Mesothelial cell of epicardium (in vitro differentiated cells): ENCODE results near the gene LMLN. TPM values are rescaled to one million over a fixed set of nuclear protein-coding genes. Genes with fewer than 3 reads are reported as not detected.
"Not testable (repeated sequence)": the region's sequence is repeated elsewhere in the genome, so short reads cannot be mapped to it uniquely, and the experiment has no call there.

ENCODE experiments used
- DNase-seq, 2 experiments: peaks; one replicate each; pipeline ENCODE4 v3.0.0; 2021; ENCODE audit warnings: low spot score in 2 of 2; ENCODE audit not compliant: unreplicated experiment in 2 of 2
- H3K27ac Mint-ChIP-seq: 2 replicates; pipeline ENCODE4 v1.8.0; 2021; ENCODE audit warnings: mixed read lengths
- H3K27me3 Mint-ChIP-seq: 2 replicates; pipeline ENCODE4 v1.8.0; 2021; ENCODE audit warnings: low read depth, mixed read lengths
- H3K36me3 Mint-ChIP-seq: 2 replicates; pipeline ENCODE4 v1.8.0; 2021; ENCODE audit warnings: mixed read lengths
- H3K4me1 Mint-ChIP-seq: 2 replicates; pipeline ENCODE4 v1.8.0; 2021; ENCODE audit warnings: mixed read lengths
- H3K4me3 Mint-ChIP-seq: 2 replicates; pipeline ENCODE4 v1.8.0; 2021; ENCODE audit warnings: mild to moderate bottlenecking, moderate library complexity, mixed read lengths
- H3K9me3 Mint-ChIP-seq: 2 replicates; pipeline ENCODE4 v1.8.0; 2021; ENCODE audit warnings: mixed read lengths
- total RNA-seq: library from RNA; stranded (reverse); gene quantifications from 3 replicates; pipeline ENCODE4 v1.2.1, GENCODE V29; 2021
- TF ChIP-seq, protein P1 (sequence below): fragments of 200-600 bp; sonication (generic); IDR thresholded peaks from one replicate; pipeline ENCODE4 v1.5.0; 2021; ENCODE audit warnings: antibody characterized with exemption; ENCODE audit not compliant: unreplicated experiment

LMLN gene
- total RNA-seq, 1 donor from 2014 or later = 8.0 TPM

DNA sequence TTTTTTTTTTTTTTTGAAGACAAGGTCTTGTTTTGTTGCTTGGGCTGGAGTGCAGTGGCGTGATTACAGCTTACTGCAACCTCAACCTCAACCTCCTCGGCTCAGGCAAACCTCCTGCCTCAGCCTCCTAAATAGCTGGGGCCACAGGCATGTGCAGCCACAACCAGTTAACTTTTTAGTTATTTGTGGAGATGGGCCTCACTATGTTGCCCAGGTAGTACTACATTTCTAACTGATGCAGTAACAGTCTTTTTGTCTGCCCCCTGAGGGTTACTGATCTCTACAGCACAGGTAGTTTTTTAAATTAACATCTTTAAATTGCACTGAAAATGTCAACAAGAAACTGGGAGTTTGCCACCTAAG, 3.4 kb upstream of the LMLN start:
- H3K4me1 Mint-ChIP-seq = peaks cover 37% of the 10 kb centered on the region
- no peak overlapping the region for H3K4me3 Mint-ChIP-seq
- H3K36me3 Mint-ChIP-seq = peaks cover 18% of the 10 kb centered on the region
- no peak for DNase-seq
- TF ChIP-seq, protein P1, sequence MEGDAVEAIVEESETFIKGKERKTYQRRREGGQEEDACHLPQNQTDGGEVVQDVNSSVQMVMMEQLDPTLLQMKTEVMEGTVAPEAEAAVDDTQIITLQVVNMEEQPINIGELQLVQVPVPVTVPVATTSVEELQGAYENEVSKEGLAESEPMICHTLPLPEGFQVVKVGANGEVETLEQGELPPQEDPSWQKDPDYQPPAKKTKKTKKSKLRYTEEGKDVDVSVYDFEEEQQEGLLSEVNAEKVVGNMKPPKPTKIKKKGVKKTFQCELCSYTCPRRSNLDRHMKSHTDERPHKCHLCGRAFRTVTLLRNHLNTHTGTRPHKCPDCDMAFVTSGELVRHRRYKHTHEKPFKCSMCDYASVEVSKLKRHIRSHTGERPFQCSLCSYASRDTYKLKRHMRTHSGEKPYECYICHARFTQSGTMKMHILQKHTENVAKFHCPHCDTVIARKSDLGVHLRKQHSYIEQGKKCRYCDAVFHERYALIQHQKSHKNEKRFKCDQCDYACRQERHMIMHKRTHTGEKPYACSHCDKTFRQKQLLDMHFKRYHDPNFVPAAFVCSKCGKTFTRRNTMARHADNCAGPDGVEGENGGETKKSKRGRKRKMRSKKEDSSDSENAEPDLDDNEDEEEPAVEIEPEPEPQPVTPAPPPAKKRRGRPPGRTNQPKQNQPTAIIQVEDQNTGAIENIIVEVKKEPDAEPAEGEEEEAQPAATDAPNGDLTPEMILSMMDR = no peak
- H3K9me3 Mint-ChIP-seq = no peaks in the 10 kb centered on the region
- H3K27me3 Mint-ChIP-seq = no peaks in the 10 kb centered on the region
- no peak overlapping the region for H3K27ac Mint-ChIP-seq

DNA sequence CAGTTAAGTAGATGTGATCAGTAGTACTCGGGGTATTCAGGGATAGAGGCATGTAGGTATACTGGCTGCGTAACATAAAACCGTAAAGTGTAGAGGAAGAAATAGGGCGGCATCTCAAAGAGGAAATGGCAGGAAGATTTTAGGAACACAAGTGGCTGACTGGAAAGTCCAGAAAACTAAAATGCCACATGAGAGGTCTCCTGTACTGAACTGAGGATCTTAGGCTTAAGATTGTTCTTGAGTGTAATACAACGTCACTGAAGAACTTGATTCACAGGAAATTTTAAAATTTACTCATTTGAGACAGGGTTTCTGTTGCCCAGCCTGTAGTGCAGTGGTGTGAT, 2.3 kb upstream of the LMLN start:
- no peak overlapping the region for H3K27ac Mint-ChIP-seq
- H3K4me1 Mint-ChIP-seq = peaks cover 31% of the 10 kb centered on the region

DNA sequence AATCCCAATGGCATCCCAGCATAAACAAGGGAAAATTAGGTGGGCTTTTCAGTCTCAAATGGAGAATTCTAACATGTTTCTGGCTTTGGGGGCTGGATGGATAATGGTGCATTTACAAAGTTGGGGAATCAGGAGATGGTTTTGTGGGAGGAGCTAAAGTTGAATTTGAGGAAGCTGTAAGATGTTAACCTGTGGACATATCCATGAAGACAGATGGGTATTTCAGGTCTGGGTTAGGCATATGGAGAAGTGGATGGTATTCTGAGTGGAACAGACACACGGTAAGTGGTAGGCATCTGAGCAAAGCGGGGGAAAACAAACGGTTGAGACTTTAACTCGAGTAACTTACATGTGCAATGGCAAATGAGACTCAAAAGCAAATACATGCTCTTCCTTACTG, 1.7 kb upstream of the LMLN start:
- TF ChIP-seq, protein P1 = no peak
- H3K27me3 Mint-ChIP-seq = peaks cover 4% of the 10 kb centered on the region
- no peak overlapping the region for H3K4me3 Mint-ChIP-seq
- peaks cover 15% of the 10 kb centered on the region for H3K36me3 Mint-ChIP-seq
- H3K4me1 Mint-ChIP-seq = peaks cover 27% of the 10 kb centered on the region
- DNase-seq = no peak
- peak overlapping the region; percentile 31 for H3K27ac Mint-ChIP-seq
- H3K9me3 Mint-ChIP-seq = no peaks in the 10 kb centered on the region

More for the DNA sequence above, 2.3 kb upstream of the LMLN start:
- no peak for DNase-seq
- no peaks in the 10 kb centered on the region for H3K27me3 Mint-ChIP-seq
- H3K36me3 Mint-ChIP-seq = peaks cover 16% of the 10 kb centered on the region
- no peaks in the 10 kb centered on the region for H3K9me3 Mint-ChIP-seq
- TF ChIP-seq, protein P1 = no peak
- H3K4me3 Mint-ChIP-seq = no peak overlapping the region

DNA sequence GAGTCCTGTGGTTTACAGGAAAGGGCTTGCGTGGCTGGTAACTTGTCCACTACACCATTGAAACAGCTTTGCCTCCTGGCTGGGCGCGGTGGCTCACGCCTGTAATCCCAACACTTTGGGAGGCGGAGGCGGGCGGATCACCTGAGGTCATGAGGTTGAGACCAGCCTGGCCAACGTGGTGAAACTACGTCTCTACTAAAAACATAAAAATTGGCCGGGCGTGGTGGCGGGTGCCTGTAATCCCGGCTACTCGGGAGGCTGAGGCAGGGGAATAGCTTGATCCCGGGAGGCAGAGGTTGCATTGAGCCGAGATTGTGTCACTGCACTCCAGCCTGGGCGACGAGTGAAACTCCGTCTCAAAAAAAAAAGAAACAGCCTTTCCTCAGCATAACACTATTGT, 1.2 kb upstream of the LMLN start:
- Mint-ChIP-seq H3K4me1 (peaks cover 22% of the 10 kb centered on the region), H3K36me3 (peaks cover 10% of the 10 kb centered on the region)
- not testable (repeated sequence) for H3K27me3 Mint-ChIP-seq, H3K4me3 Mint-ChIP-seq, DNase-seq, H3K9me3 Mint-ChIP-seq, H3K27ac Mint-ChIP-seq

DNA sequence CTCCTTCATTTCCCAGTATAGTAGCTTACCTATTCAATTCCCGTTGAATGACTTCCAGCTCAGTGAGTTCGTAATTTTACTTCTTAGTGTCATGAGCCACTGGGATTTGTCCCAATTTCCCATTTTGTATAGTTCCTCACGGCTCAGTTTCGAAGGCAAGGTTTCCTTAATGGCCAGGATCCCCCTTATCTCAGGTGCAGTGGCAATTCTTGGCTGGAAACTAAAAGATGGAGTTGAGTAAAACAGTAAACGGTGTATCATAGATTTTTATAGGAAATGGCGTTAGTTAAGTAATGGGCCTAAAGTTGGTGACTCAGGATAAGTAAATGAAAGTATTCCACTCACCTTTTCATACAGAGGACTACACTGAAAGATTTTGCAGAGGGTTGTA, 522 bp upstream of the LMLN start:
- Mint-ChIP-seq H3K9me3 (no peaks in the 10 kb centered on the region), H3K36me3 (peaks cover 5% of the 10 kb centered on the region), H3K4me1 (peaks cover 19% of the 10 kb centered on the region), H3K4me3 (peak overlapping the region; percentile 91), H3K27me3 (peaks cover 4% of the 10 kb centered on the region), H3K27ac (peak overlapping the region; percentile 83)
- DNase-seq = no peak
- TF ChIP-seq, protein P1 = no peak

DNA sequence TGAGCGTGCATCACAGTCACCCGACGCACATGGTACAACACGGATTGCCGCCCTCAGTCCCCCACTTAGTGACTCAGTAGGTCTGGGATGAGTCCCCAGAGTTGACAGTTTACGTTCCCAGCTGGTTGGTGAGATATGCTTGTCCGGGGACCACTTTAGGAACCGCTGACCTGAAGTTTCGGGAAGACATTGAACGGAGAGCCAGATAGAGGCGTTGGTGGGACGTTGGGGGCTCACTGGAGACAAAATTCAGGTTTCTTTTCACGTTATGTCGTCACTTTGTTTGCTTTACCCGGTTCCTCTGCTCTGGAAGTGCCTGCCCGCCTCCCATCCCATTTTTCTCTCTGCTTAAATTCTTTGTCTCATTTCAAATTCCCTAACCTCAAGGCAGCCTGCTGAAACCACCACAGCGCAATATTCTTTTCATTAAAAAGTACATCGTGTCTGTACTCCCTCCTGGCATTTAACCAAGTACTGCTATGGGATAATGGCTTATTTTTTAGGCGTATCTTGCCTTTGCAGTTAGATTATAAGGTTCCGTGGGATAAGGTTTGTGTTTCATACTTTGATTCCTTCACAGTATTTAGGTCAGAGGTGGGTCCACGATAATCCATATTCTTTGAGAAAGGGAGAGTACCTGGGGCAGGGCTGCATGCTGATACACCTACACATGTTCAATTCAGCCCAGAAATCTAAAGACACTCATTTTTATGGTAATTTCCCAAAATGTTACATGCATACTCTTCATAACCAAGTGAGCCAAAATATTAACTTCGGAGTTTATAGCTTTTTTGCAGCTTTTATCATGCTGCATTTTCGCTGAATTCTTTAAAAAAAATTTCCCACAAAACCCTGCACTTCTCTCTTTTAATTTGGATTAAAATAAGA, 921 bp downstream of the LMLN start:
- no peaks in the 10 kb centered on the region for H3K9me3 Mint-ChIP-seq
- TF ChIP-seq, protein P1 = no peak
- H3K36me3 Mint-ChIP-seq = no peaks in the 10 kb centered on the region
- peaks cover 4% of the 10 kb centered on the region for H3K27me3 Mint-ChIP-seq
- peak overlapping the region; percentile 83 for H3K27ac Mint-ChIP-seq
- peak overlapping the region; percentile 91 for H3K4me3 Mint-ChIP-seq
- H3K4me1 Mint-ChIP-seq = peaks cover 19% of the 10 kb centered on the region
- DNase-seq = peak in 1 of 2 experiments; percentile 40
